Karpas-422 (cell line): Measurements from ENCODE around the gene CLIP2. TPM values are rescaled to one million over a fixed set of nuclear protein-coding genes. Genes with fewer than 3 reads are reported as not detected.

Source experiments
- DNase-seq: peaks from one replicate; pipeline ENCODE4 v3.0.0-alpha.2; 2015
- H2AFZ ChIP-seq: fragments of 200-600 bp; sonication (generic); 2 replicates; pipeline ENCODE4 v1.6.1; 2014; ENCODE audit warnings: antibody characterized with exemption, low read length, mixed read lengths
- H3K27ac ChIP-seq: fragments of 200-600 bp; sonication (generic); 2 replicates; pipeline ENCODE4 v1.5.1; 2014; ENCODE audit warnings: mild to moderate bottlenecking, low read length, moderate library complexity
- H3K27me3 ChIP-seq: fragments of 200-600 bp; sonication (generic); 2 replicates; pipeline ENCODE4 v1.6.1; 2014; ENCODE audit warnings: low read length, mixed read lengths
- H3K36me3 ChIP-seq: fragments of 200-600 bp; sonication (generic); 2 replicates; pipeline ENCODE4 v1.6.1; 2014; ENCODE audit warnings: low read length, mixed read lengths; ENCODE audit not compliant: insufficient read depth
- H3K4me1 ChIP-seq: fragments of 200-600 bp; sonication (generic); 2 replicates; pipeline ENCODE4 v1.6.1; 2014; ENCODE audit warnings: mild to moderate bottlenecking, low read length, mixed read lengths
- H3K4me2 ChIP-seq: fragments of 200-600 bp; sonication (generic); 2 replicates; pipeline ENCODE4 v1.6.1; 2014; ENCODE audit warnings: low read length, low read depth, mild to moderate bottlenecking; ENCODE audit not compliant: poor library complexity, severe bottlenecking
- H3K4me3 ChIP-seq: fragments of 200-600 bp; sonication (generic); 2 replicates; pipeline ENCODE4 v1.5.1; 2014; ENCODE audit warnings: mild to moderate bottlenecking, antibody characterized with exemption, low read length, mixed read lengths
- H3K79me2 ChIP-seq: fragments of 200-600 bp; sonication (generic); 2 replicates; pipeline ENCODE4 v1.6.1; 2014; ENCODE audit warnings: mild to moderate bottlenecking, low read length, mixed read lengths
- H3K9ac ChIP-seq: fragments of 200-600 bp; sonication (generic); 2 replicates; pipeline ENCODE4 v1.6.0; 2014; ENCODE audit warnings: low read length
- H3K9me2 ChIP-seq: fragments of 200-600 bp; sonication (generic), shearing (Covaris generic); replicated peaks from 2 replicates; pipeline ENCODE4 v1.6.0; 2014; ENCODE audit warnings: mild to moderate bottlenecking, low read length, moderate library complexity; ENCODE audit not compliant: insufficient read depth
- H3K9me3 ChIP-seq: fragments of 300-700, 200-600 bp; sonication (generic); 2 replicates; pipeline ENCODE4 v1.6.1; 2014; ENCODE audit warnings: low read length, mixed read lengths
- H4K20me1 ChIP-seq: fragments of 200-600 bp; sonication (generic); 2 replicates; pipeline ENCODE4 v1.6.1; 2014; ENCODE audit warnings: mild to moderate bottlenecking, antibody characterized with exemption, low read length, low read depth; ENCODE audit not compliant: insufficient read depth
- total RNA-seq: library from RNA; depleted of rRNA; stranded (reverse); fragments of >200 nt; shearing (Covaris generic); gene quantifications from 2 replicates; pipeline ENCODE4 v1.2.3, GENCODE V29; 2014; ENCODE audit warnings: low replicate concordance

The CLIP2 gene
- total RNA-seq, 1 experiment from 2014 or later, result not detected

DNA sequence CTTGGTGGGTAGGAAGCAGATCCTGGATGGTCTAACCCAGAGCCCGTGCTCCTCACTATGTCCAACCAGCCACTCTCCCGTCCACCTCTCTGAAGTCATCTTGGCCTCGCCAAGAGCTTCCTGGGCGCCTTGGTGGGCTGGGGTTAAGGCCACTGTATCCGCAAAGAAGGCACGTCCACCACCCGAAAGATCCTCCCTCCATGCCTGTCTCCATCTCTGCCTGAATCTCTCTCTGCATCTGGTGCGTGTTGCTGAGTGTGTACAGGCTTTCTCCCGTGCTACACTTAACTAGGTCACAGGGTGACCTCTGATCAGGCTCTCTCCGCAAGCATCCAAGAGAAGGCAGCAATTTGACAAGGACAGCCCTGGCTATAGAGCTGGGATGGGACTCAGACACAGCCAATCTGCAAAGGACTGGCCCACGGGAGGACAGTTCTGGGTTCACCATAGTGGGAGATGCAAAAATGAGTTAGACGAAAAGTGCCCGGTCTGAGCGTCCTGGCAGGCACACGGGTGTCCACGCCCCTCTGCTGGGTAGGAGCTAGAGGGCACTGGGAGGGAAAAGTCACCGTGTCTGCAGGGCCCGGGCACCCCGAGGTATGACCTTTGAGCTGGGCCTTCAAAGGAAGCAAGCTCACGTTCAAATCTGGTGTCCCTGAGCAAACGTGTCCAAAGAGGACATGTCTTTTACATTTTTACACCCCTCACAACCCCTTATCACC, 25.6 kb upstream of the CLIP2 start:
- no peak overlapping the region for H3K4me3 ChIP-seq
- H3K9me3 ChIP-seq, result no peaks in the 10 kb centered on the region
- no peak for DNase-seq
- no peaks in the 10 kb centered on the region for H3K9me2 ChIP-seq
- H3K4me1 ChIP-seq, result peaks cover 8% of the 10 kb centered on the region
- H2AFZ ChIP-seq, result no peak overlapping the region
- no peaks in the 10 kb centered on the region for H3K36me3 ChIP-seq
- H4K20me1 ChIP-seq, result no peaks in the 10 kb centered on the region
- H3K9ac ChIP-seq, result no peak overlapping the region
- H3K27ac ChIP-seq, result no peak overlapping the region
- H3K27me3 ChIP-seq, result no peaks in the 10 kb centered on the region
- H3K79me2 ChIP-seq, result no peaks in the 10 kb centered on the region
- no peak overlapping the region for H3K4me2 ChIP-seq

DNA sequence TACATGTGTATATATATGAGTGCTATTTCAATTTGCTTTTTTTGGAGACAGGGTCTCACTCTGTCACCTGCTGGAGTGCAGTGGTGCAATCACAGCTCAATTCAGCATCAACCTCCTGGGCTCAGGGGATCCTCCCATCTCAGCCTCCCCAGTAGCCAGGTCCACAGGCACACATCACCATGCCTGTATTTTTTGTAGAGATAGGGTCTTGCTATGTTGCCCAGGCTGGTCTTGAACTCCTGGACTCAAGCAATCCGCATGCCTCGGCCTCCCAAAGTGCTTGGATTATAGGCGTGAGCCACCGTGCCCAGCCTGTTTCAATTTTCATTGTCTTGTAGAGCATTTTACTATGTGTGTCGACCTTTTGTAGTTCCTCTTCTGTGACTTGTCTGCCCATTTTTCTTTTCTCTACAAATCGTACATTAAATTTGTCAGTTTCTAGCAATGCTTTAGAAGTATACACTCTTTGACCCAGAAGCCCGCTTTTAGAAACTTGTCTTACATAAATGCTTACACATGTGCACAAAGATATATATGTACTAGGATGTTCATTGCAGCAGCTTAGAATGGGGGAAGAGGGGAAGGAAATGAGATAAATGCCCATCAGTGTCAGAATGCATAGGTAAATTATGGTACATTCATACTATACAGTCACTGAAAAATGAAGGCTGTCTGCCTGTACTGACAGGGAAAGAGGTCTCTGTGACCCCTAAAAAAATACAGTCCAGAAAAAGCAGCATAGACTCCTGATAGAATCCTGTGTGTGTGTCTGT, 22.8 kb upstream of the CLIP2 start:
- no peaks in the 10 kb centered on the region for H4K20me1 ChIP-seq
- no peak overlapping the region for H3K27ac ChIP-seq
- H3K9me2 ChIP-seq, result no peaks in the 10 kb centered on the region
- H3K79me2 ChIP-seq, result no peaks in the 10 kb centered on the region
- peak; percentile 51 for DNase-seq
- no peak overlapping the region for H2AFZ ChIP-seq
- no peaks in the 10 kb centered on the region for H3K27me3 ChIP-seq
- H3K36me3 ChIP-seq, result no peaks in the 10 kb centered on the region
- H3K4me3 ChIP-seq, result no peak overlapping the region
- no peaks in the 10 kb centered on the region for H3K9me3 ChIP-seq
- peaks cover 11% of the 10 kb centered on the region for H3K4me1 ChIP-seq
- no peak overlapping the region for H3K9ac ChIP-seq
- H3K4me2 ChIP-seq, result peak overlapping the region; percentile 2

DNA sequence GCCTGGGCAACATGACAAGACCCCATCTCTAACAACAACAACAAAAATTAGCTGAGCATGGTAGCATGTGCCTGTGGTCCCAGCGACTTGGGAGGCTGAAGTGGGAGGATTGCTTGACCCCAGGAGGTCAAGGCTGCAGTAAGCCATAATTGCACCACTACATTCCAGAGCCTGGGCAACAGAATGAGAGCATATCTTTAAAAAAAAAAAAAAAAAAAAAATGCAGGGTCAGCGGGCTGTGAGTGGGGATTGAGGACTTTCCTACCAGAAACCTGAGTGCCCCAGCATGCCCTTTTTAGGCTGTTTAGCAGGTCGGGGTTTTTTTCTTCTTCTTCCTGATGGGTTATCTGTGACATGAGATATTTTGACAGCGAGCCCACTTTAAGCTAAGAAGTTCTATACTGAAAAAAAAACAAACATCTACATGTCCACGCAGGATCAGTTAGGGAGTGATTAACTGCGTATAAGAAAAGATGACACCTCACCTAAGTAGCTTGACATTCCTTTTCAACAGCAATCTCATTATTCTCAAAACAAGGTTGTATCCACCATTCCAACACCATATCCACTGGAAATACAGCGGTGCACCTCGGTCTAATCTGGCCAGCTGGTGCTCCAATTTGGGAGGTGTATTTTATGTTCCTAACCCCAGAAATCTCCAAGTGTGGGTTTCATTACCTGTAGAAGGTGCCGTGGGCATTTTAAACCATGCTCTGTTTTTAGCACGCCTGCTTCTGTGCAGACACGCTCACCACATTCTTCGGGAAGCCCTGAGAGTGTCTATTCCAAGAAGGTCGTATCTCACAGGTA, 21.2 kb upstream of the CLIP2 start:
- H3K79me2 ChIP-seq, result no peaks in the 10 kb centered on the region
- no peaks in the 10 kb centered on the region for H3K9me3 ChIP-seq
- H3K4me3 ChIP-seq, result no peak overlapping the region
- H3K27ac ChIP-seq, result no peak overlapping the region
- H3K9ac ChIP-seq, result no peak overlapping the region
- no peak overlapping the region for H3K4me2 ChIP-seq
- DNase-seq, result no peak
- H3K9me2 ChIP-seq, result no peaks in the 10 kb centered on the region
- peaks cover 25% of the 10 kb centered on the region for H3K4me1 ChIP-seq
- no peaks in the 10 kb centered on the region for H3K36me3 ChIP-seq
- no peak overlapping the region for H2AFZ ChIP-seq
- no peaks in the 10 kb centered on the region for H4K20me1 ChIP-seq
- no peaks in the 10 kb centered on the region for H3K27me3 ChIP-seq

DNA sequence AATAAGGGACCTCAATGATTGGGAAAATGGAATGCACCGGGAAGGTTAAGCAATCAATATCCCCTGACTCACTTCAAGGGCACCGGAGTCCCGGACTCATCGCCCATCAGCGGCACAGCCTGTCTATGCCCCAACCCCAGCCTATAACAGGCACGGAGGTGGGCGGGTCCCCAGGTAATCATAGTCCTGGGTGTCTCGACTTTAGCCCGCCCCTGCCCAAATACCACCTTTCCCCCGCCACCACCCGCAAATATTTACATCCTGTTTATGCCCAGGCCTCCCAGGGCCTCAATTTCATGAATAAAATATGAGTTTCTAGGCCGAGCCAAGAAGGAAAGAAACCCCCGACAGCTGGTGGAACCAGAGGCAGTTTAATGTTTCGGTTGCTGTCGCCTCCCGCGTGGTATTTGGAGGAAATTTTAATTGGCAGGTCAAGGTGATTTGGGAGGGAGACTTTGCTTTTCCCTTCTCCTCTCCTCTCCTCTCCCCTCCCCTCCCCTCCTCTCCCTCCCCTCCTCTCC, 19.4 kb upstream of the CLIP2 start:
- Histone ChIP-seq H3K27ac (no peak overlapping the region), H2AFZ (no peak overlapping the region), H3K4me2 (peak overlapping the region; percentile 78), H3K27me3 (no peaks in the 10 kb centered on the region), H3K79me2 (no peaks in the 10 kb centered on the region), H3K4me1 (peaks cover 25% of the 10 kb centered on the region), H3K9ac (no peak overlapping the region), H3K9me3 (no peaks in the 10 kb centered on the region), H3K36me3 (no peaks in the 10 kb centered on the region), H3K9me2 (no peaks in the 10 kb centered on the region), H4K20me1 (no peaks in the 10 kb centered on the region), H3K4me3 (peak overlapping the region; percentile 58; the same call in 1 of the 2 replicates)
- DNase-seq, result peak; percentile 78

DNA sequence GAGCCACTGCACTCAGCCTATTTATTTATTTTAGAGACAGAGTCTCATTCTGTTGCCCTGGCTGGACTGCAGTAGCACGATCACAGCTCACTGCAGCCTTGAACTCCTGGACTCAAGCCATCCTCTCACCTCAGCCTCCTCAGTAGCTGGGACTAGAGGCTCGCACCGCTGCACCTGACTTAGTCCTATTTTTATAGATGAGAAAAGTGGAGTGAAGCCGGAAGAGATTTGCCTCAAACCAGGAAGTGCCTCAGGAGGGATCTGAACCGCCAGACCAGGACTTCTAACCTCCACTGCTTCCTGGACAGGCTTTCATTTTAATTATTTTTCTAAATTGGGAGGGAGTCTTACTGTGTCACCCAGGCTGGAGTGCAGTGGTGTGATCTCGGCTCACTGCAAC, 17.5 kb upstream of the CLIP2 start:
- no peaks in the 10 kb centered on the region for H3K9me3 ChIP-seq
- H3K36me3 ChIP-seq, result no peaks in the 10 kb centered on the region
- no peak overlapping the region for H3K27ac ChIP-seq
- H2AFZ ChIP-seq, result no peak overlapping the region
- no peak overlapping the region for H3K4me3 ChIP-seq
- H3K9me2 ChIP-seq, result no peaks in the 10 kb centered on the region
- H3K79me2 ChIP-seq, result no peaks in the 10 kb centered on the region
- H3K27me3 ChIP-seq, result no peaks in the 10 kb centered on the region
- peak; percentile 51 for DNase-seq
- no peak overlapping the region for H3K9ac ChIP-seq
- H3K4me2 ChIP-seq, result peak overlapping the region; percentile 5
- H3K4me1 ChIP-seq, result peaks cover 18% of the 10 kb centered on the region
- no peaks in the 10 kb centered on the region for H4K20me1 ChIP-seq

DNA sequence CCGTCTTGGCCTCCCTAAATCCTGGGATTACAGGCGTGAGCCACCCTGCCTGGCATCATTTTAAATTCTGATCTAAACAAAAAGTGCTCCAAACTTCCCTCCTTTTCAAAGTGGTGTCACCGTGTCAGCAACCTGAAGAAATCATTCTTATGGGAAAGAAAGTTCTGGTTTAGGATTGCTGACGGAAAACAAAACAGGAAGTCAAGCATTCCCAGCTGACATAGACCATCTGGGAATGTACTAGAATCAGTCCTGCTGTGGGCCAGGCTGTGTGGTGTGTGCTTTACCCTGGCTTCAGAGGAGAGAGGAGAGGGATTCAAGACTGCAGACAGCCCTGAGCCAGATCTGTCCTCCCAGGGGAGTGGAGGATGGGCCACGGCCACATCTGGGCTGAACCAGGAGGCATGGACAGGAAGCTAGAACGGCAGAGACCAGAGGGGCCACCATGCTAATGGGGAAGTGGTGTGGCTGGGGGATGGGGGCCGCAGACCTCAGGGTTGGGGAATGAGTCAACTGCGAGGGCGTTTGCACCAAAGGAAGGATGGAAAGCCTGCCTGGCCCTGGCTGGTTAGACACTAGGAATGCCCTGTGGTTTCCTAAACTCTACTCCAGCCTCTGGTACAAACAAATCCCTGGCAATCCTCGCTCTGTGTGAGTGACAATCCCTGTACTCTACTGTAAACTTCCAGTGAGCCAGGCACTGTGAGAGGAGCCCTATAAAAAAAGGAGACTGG, 16.7 kb upstream of the CLIP2 start:
- Histone ChIP-seq H3K36me3 (no peaks in the 10 kb centered on the region), H3K4me3 (no peak overlapping the region), H3K9me2 (no peaks in the 10 kb centered on the region), H3K27me3 (no peaks in the 10 kb centered on the region), H3K4me2 (peak overlapping the region; percentile 35), H2AFZ (peak overlapping the region; percentile 5; the same call in 1 of the 2 replicates), H3K9me3 (no peaks in the 10 kb centered on the region), H3K9ac (no peak overlapping the region), H3K79me2 (no peaks in the 10 kb centered on the region), H4K20me1 (no peaks in the 10 kb centered on the region), H3K27ac (no peak overlapping the region), H3K4me1 (peaks cover 17% of the 10 kb centered on the region)
- peak; percentile 63 for DNase-seq

DNA sequence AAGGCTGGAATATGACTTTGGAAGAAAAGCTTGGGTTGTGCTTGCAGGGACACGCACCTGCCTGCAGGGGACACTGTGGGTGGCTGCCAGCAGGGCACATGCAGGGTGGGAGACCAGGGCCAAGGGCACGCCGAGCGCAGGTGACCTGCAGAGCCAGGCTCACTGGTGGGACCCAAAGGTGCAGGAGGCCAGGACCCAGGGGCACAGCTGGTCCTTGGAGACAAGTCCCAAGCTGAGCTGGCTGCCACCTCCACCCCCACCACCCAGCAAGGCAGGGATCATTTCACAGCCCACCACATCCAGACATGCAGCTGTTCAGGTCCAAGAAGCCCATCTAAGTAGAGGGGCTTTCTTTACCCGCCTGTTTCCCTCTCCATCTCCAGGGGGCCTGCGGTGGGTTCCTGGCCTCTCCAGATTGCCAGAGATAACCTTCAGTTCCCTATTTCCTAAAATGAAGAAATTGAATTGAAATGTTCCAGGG, 13.8 kb upstream of the CLIP2 start:
- no peaks in the 10 kb centered on the region for H3K27me3 ChIP-seq
- no peaks in the 10 kb centered on the region for H3K79me2 ChIP-seq
- DNase-seq, result peak; percentile 71
- H3K4me2 ChIP-seq, result no peak overlapping the region
- H2AFZ ChIP-seq, result no peak overlapping the region
- no peaks in the 10 kb centered on the region for H3K36me3 ChIP-seq
- no peaks in the 10 kb centered on the region for H3K9me3 ChIP-seq
- H3K4me3 ChIP-seq, result no peak overlapping the region
- no peaks in the 10 kb centered on the region for H4K20me1 ChIP-seq
- peaks cover 20% of the 10 kb centered on the region for H3K4me1 ChIP-seq
- H3K27ac ChIP-seq, result no peak overlapping the region
- H3K9ac ChIP-seq, result no peak overlapping the region
- no peaks in the 10 kb centered on the region for H3K9me2 ChIP-seq
